Measurements from ENCODE around the gene AATK. TPM values are rescaled to one million over a fixed set of nuclear protein-coding genes. Genes with fewer than 3 reads are reported as not detected.

Gene AATK
- total and polyA plus RNA-seq, 2 donors (not counting 3 experiments of a cell fraction or from before 2014, with no cell fraction given), result 0.69 to 1.00 TPM

DNA sequence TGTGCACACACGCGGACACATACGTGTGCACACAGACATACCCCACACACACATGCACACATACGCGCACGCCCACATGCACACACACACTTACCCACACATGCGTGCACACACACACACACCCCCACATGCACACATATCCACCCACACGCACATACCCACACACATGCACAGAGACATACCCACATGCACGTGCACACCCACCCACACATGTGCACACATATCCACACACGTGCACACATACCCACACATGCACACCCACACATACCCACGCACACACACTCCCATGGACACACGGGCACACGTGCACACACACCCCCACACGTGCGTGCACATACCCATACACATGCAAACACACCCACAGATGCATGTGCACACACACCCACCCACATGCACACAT is 27.9 kb downstream of the AATK start:
- no peaks in the 10 kb centered on the region for H3K36me3 ChIP-seq (ENCODE audit: control insufficient read depth in 2 of 2, extremely low read depth in 1 of 2, insufficient read depth in 2 of 2, low read length in 2 of 2)
- no peaks in the 10 kb centered on the region for H3K79me2 ChIP-seq (ENCODE audit: control insufficient read depth, insufficient read depth, low read length)
- no peak for TF ChIP-seq EZH2 (IDR thresholded peaks at IDR 0.05; ENCODE audit: borderline replicate concordance, low read depth, low read length, severe bottlenecking)
- TF ChIP-seq, protein P1, sequence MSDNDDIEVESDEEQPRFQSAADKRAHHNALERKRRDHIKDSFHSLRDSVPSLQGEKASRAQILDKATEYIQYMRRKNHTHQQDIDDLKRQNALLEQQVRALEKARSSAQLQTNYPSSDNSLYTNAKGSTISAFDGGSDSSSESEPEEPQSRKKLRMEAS (IDR thresholded peaks at IDR 0.05; ENCODE audit: insufficient read depth, insufficient read length), result peak; percentile 18
- H4K20me1 ChIP-seq (replicated peaks; ENCODE audit: control insufficient read depth, extremely low read depth, insufficient read depth, low read length), result no peaks in the 10 kb centered on the region
- H3K4me1 ChIP-seq (ENCODE audit: control insufficient read depth, extremely low read depth, insufficient read depth, low read length), result no peaks in the 10 kb centered on the region
- no peak overlapping the region for H2AFZ ChIP-seq (ENCODE audit: low read depth, low read length)
- FAIRE-seq, result no peak
- no peak overlapping the region for H3K9ac ChIP-seq (replicated peaks; ENCODE audit: extremely low read depth, insufficient read depth, low read length)
- H3K9me1 ChIP-seq (replicated peaks; ENCODE audit: control insufficient read depth, extremely low read depth, insufficient read depth, low read length), result no peaks in the 10 kb centered on the region
- BruUV-seq (replicated peaks), result no TSS peak
- no peaks in the 10 kb centered on the region for H3K9me3 ChIP-seq (replicated peaks; ENCODE audit: control insufficient read depth, insufficient read depth, low read length)
- dilution Hi-C loops (cut with MboI; ENCODE audit: extremely low pct_ligation_motif_present, low sequenced_read_pairs) (no loop called here), intact Hi-C loops (cut with micrococcal nuclease) (no loop called here)
- CTCF ChIA-PET, result no interaction called here
- DNase-seq (ENCODE audit: low read depth, low spot score), result no peak
- H3K27me3 ChIP-seq (ENCODE audit: control insufficient read depth in 2 of 2, insufficient read depth in 2 of 2, low read length in 2 of 2), result no peaks in the 10 kb centered on the region
- H3K4me3 ChIP-seq (replicated peaks in 1 of 3; ENCODE audit: insufficient read depth in 1 of 3, low read depth in 1 of 3, low read length in 3 of 3), result no peak overlapping the region
- no peak overlapping the region for H3K4me2 ChIP-seq (ENCODE audit: insufficient read depth, low read length)
- POLR2A ChIA-PET, result no interaction called here
- H3K27ac ChIP-seq (ENCODE audit: insufficient read depth, low read depth, low read length), result no peak overlapping the region

DNA sequence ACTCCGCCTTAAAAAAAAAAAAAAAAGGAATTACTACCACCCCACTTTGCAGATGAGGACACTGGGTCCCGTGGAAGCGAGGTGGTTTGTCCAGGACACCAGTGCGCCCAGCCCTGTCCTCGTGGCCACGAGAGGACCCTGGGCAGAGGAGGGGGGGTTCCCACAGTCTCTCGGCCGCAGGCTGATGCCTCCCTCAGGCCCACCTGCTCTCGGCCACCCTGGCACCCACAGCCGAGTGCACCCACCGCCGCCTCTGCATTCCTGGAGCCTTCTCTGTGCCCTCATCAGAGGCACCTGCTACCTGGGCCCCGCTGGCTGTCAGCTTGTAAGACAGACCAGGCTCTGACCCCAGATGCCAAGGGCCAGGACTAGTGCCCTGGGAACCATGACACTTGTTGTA is 28.8 kb downstream of the AATK start:
- TF ChIP-seq POLR2AphosphoS5 (IDR thresholded peaks at IDR 0.05; ENCODE audit: insufficient read depth, low read depth, low read length) (no peak), EZH2 (IDR thresholded peaks at IDR 0.05; ENCODE audit: borderline replicate concordance, low read depth, low read length, severe bottlenecking) (no peak), FOS (IDR thresholded peaks at IDR 0.05; ENCODE audit: borderline replicate concordance, insufficient read depth, low read length) (no peak), JUN (IDR thresholded peaks at IDR 0.05; ENCODE audit: borderline replicate concordance, insufficient read depth, insufficient read length, low read depth) (no peak), MYC (IDR thresholded peaks at IDR 0.05; ENCODE audit: low read depth, low read length) (no peak), GATA2 (IDR thresholded peaks at IDR 0.05; ENCODE audit: insufficient read depth, insufficient read length, low read depth, low read length) (no peak), POLR2A (IDR thresholded peaks at IDR 0.05; ENCODE audit: low read depth, low read length) (no peak)
- TF ChIP-seq, protein P2, sequence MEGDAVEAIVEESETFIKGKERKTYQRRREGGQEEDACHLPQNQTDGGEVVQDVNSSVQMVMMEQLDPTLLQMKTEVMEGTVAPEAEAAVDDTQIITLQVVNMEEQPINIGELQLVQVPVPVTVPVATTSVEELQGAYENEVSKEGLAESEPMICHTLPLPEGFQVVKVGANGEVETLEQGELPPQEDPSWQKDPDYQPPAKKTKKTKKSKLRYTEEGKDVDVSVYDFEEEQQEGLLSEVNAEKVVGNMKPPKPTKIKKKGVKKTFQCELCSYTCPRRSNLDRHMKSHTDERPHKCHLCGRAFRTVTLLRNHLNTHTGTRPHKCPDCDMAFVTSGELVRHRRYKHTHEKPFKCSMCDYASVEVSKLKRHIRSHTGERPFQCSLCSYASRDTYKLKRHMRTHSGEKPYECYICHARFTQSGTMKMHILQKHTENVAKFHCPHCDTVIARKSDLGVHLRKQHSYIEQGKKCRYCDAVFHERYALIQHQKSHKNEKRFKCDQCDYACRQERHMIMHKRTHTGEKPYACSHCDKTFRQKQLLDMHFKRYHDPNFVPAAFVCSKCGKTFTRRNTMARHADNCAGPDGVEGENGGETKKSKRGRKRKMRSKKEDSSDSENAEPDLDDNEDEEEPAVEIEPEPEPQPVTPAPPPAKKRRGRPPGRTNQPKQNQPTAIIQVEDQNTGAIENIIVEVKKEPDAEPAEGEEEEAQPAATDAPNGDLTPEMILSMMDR (IDR thresholded peaks at IDR 0.05; ENCODE audit: extremely low read depth in 1 of 2, insufficient read depth in 1 of 2, low read depth in 1 of 2, low read length in 2 of 2), result no peak
- TF ChIP-seq, protein P1 (IDR thresholded peaks at IDR 0.05; ENCODE audit: insufficient read depth, insufficient read length), result no peak
- POLR2A ChIA-PET, result no interaction called here
- BruUV-seq (replicated peaks), result no TSS peak
- DNase-seq (ENCODE audit: low read depth, low spot score) (no peak), FAIRE-seq (no peak)
- H4K20me1 ChIP-seq (replicated peaks; ENCODE audit: control insufficient read depth, extremely low read depth, insufficient read depth, low read length), result no peaks in the 10 kb centered on the region
- H3K4me3 ChIP-seq (replicated peaks in 1 of 3; ENCODE audit: insufficient read depth in 1 of 3, low read depth in 1 of 3, low read length in 3 of 3), result no peak overlapping the region
- intact Hi-C loops (cut with micrococcal nuclease), result no loop called here
- no peak overlapping the region for H3K9ac ChIP-seq (replicated peaks; ENCODE audit: extremely low read depth, insufficient read depth, low read length)
- no peaks in the 10 kb centered on the region for H3K36me3 ChIP-seq (ENCODE audit: control insufficient read depth in 2 of 2, extremely low read depth in 1 of 2, insufficient read depth in 2 of 2, low read length in 2 of 2)
- no peaks in the 10 kb centered on the region for H3K9me1 ChIP-seq (replicated peaks; ENCODE audit: control insufficient read depth, extremely low read depth, insufficient read depth, low read length)
- no peaks in the 10 kb centered on the region for H3K4me1 ChIP-seq (ENCODE audit: control insufficient read depth, extremely low read depth, insufficient read depth, low read length)
- no peaks in the 10 kb centered on the region for H3K9me3 ChIP-seq (replicated peaks; ENCODE audit: control insufficient read depth, insufficient read depth, low read length)
- H2AFZ ChIP-seq (ENCODE audit: low read depth, low read length), result no peak overlapping the region
- H3K79me2 ChIP-seq (ENCODE audit: control insufficient read depth, insufficient read depth, low read length), result no peaks in the 10 kb centered on the region
- dilution Hi-C loops (cut with MboI; ENCODE audit: extremely low pct_ligation_motif_present, low sequenced_read_pairs), result no loop called here
- CTCF ChIA-PET, result no interaction called here
- no peaks in the 10 kb centered on the region for H3K27me3 ChIP-seq (ENCODE audit: control insufficient read depth in 2 of 2, insufficient read depth in 2 of 2, low read length in 2 of 2)
- no peak overlapping the region for H3K4me2 ChIP-seq (ENCODE audit: insufficient read depth, low read length)
- no peak overlapping the region for H3K27ac ChIP-seq (ENCODE audit: insufficient read depth, low read depth, low read length)

Measured in endothelial cell of umbilical vein (primary cell).